T-helper 22 cell (primary cell): ENCODE results near the gene DCHS1.
A peak's percentile ranks its signal among the peaks of the same experiment; 100 is the strongest.
"Not testable (repeated sequence)": the region's sequence is repeated elsewhere in the genome, so short reads cannot be mapped to it uniquely, and the experiment has no call there.

Source experiments
- DNase-seq: peaks from one replicate; pipeline ENCODE4 v3.0.0-alpha.2; 2020; ENCODE audit warnings: low read depth

Gene DCHS1

GRCh38 chr11:6655790-6656583, at the start of gene DCHS1:
Gene DCHS1, minus strand, starts transcription at chr11:6655809. Its CDS starts 14,196 bp downstream, at chr11:6641613.
- no peak for DNase-seq

GRCh38 chr11:6703247-6704063, 47.8 kb upstream of the DCHS1 start:
- no peak for DNase-seq

GRCh38 chr11:6701955-6702354, 46.3 kb upstream of the DCHS1 start:
- not testable (repeated sequence) for DNase-seq

GRCh38 chr11:6695377-6695776, 39.8 kb upstream of the DCHS1 start:
- DNase-seq: no peak

GRCh38 chr11:6694229-6694535, 38.6 kb upstream of the DCHS1 start:
- no peak for DNase-seq

- peak; percentile 50 for DNase-seq
Measured at GRCh38 chr11:6693342-6694228, 38.0 kb upstream of the DCHS1 start.

GRCh38 chr11:6692128-6692527, 36.5 kb upstream of the DCHS1 start:
- no peak for DNase-seq

GRCh38 chr11:6690431-6691132, 35.0 kb upstream of the DCHS1 start:
- DNase-seq: not testable (repeated sequence)

- no peak for DNase-seq
Measured at GRCh38 chr11:6687876-6688275, 32.3 kb upstream of the DCHS1 start.

GRCh38 chr11:6686006-6686405, 30.4 kb upstream of the DCHS1 start:
- no peak for DNase-seq

- not testable (repeated sequence) for DNase-seq
Measured at GRCh38 chr11:6684068-6684467, 28.5 kb upstream of the DCHS1 start.

- DNase-seq: peak; percentile 98
Measured at GRCh38 chr11:6682936-6683861, 27.6 kb upstream of the DCHS1 start, which contains the start of gene MRPL17. Gene MRPL17, minus strand, starts transcription at chr11:6683340. Its CDS starts 44 bp downstream, at chr11:6683296.

- no peak for DNase-seq
Measured at GRCh38 chr11:6682591-6682935, 27.0 kb upstream of the DCHS1 start.

GRCh38 chr11:6681949-6682348, 26.3 kb upstream of the DCHS1 start:
- DNase-seq: no peak

- no peak for DNase-seq
Measured at GRCh38 chr11:6681505-6681904, 25.9 kb upstream of the DCHS1 start.

GRCh38 chr11:6677018-6677417, 21.4 kb upstream of the DCHS1 start:
- no peak for DNase-seq

- no peak for DNase-seq
Measured at GRCh38 chr11:6674862-6675261, 19.3 kb upstream of the DCHS1 start.

GRCh38 chr11:6674219-6674597, 18.6 kb upstream of the DCHS1 start:
- no peak for DNase-seq

GRCh38 chr11:6673523-6674218, 18.1 kb upstream of the DCHS1 start:
- DNase-seq: no peak

GRCh38 chr11:6671991-6672390, 16.4 kb upstream of the DCHS1 start:
- DNase-seq: no peak
